H9 (cell line): ENCODE measurements around the gene CSRP1. TPM values are rescaled to one million over a fixed set of nuclear protein-coding genes. Genes with fewer than 3 reads are reported as not detected.

Experiments
- DNase-seq: peaks from one replicate; pipeline ENCODE4 v3.0.0-alpha.2; 2017
- H2AFZ ChIP-seq: one replicate; pipeline ENCODE4 v1.6.1; 2013; ENCODE audit warnings: mild to moderate bottlenecking, low read length, control low read depth, moderate library complexity
- H2AK5ac ChIP-seq: 2 replicates; pipeline ENCODE4 v1.6.1; 2013; ENCODE audit warnings: low read length, control low read depth, mixed read lengths; ENCODE audit not compliant: insufficient read length
- H2BK120ac ChIP-seq: one replicate; pipeline ENCODE4 v1.6.1; 2013; ENCODE audit warnings: low read depth, mild to moderate bottlenecking, low read length, control low read depth, inconsistent platforms; ENCODE audit not compliant: poor library complexity, severe bottlenecking
- H2BK12ac ChIP-seq: 2 replicates; pipeline ENCODE4 v1.6.1; 2013; ENCODE audit warnings: low read length, control low read depth, mixed read lengths, low read depth; ENCODE audit not compliant: insufficient read length
- H2BK15ac ChIP-seq: 2 replicates; pipeline ENCODE4 v1.6.1; 2013; ENCODE audit warnings: low read depth, low read length, control low read depth
- H2BK20ac ChIP-seq: one replicate; pipeline ENCODE4 v1.6.1; 2013; ENCODE audit warnings: low read depth, mild to moderate bottlenecking, low read length, control low read depth, inconsistent platforms; ENCODE audit not compliant: poor library complexity, severe bottlenecking
- H2BK5ac ChIP-seq: 2 replicates; pipeline ENCODE4 v1.6.1; 2013; ENCODE audit warnings: low read length, control low read depth, mixed read lengths; ENCODE audit not compliant: insufficient read length
- H3K14ac ChIP-seq: 2 replicates; pipeline ENCODE4 v1.6.1; 2013; ENCODE audit warnings: low read length, control low read depth; ENCODE audit not compliant: insufficient read depth
- H3K18ac ChIP-seq: 2 replicates; pipeline ENCODE4 v1.6.1; 2013; ENCODE audit warnings: low read depth, mild to moderate bottlenecking, mixed read lengths, low read length, control low read depth; ENCODE audit not compliant: insufficient read length
- H3K23ac ChIP-seq: 2 replicates; pipeline ENCODE4 v1.6.1; 2013; ENCODE audit warnings: low read length, control low read depth, mixed read lengths, low read depth; ENCODE audit not compliant: insufficient read length
- H3K23me2 ChIP-seq: 2 replicates; pipeline ENCODE4 v1.6.1; 2013; ENCODE audit warnings: low read depth, mild to moderate bottlenecking, mixed read lengths, low read length, control low read depth; ENCODE audit not compliant: insufficient read length, poor library complexity, severe bottlenecking
- H3K27ac ChIP-seq: 2 replicates; pipeline ENCODE4 v1.5.1; 2013; ENCODE audit warnings: low read length, control low read depth, mixed read lengths, low read depth; ENCODE audit not compliant: insufficient read length
- H3K27me3 ChIP-seq: 2 replicates; pipeline ENCODE4 v1.6.1; 2013; ENCODE audit warnings: low read length, control low read depth, inconsistent platforms; ENCODE audit not compliant: insufficient read depth
- H3K4ac ChIP-seq: 2 replicates; pipeline ENCODE4 v1.6.1; 2013; ENCODE audit warnings: low read depth, mild to moderate bottlenecking, control low read depth, inconsistent platforms, low read length, moderate library complexity
- H3K4me1 ChIP-seq: 2 replicates; pipeline ENCODE4 v1.6.1; 2013; ENCODE audit warnings: low read length, control low read depth, inconsistent platforms; ENCODE audit not compliant: insufficient read depth
- H3K4me2 ChIP-seq: 2 replicates; pipeline ENCODE4 v1.6.1; 2013; ENCODE audit warnings: low read length, control low read depth, mixed read lengths; ENCODE audit not compliant: insufficient read length, insufficient read depth
- H3K56ac ChIP-seq: 2 replicates; pipeline ENCODE4 v1.6.1; 2013; ENCODE audit warnings: low read depth, mild to moderate bottlenecking, mixed read lengths, low read length, control low read depth; ENCODE audit not compliant: insufficient read length
- H3K79me1 ChIP-seq: 2 replicates; pipeline ENCODE4 v1.6.1; 2013; ENCODE audit warnings: low read depth, mild to moderate bottlenecking, moderate library complexity, low read length, control low read depth, inconsistent platforms; ENCODE audit not compliant: insufficient read depth, poor library complexity, severe bottlenecking
- H3K79me2 ChIP-seq: 2 replicates; pipeline ENCODE4 v1.6.1; 2013; ENCODE audit warnings: low read length, control low read depth, inconsistent platforms; ENCODE audit not compliant: insufficient read depth
- H3K9ac ChIP-seq: 2 replicates; pipeline ENCODE4 v1.6.1; 2013; ENCODE audit warnings: low read length, control low read depth, mixed read lengths; ENCODE audit not compliant: insufficient read length; ENCODE audit errors: extremely low read depth
- H3K9me3 ChIP-seq: one replicate; pipeline ENCODE4 v1.6.1; 2013; ENCODE audit warnings: low read depth, low read length, inconsistent platforms; ENCODE audit not compliant: control insufficient read depth
- H3T11ph ChIP-seq: one replicate; pipeline ENCODE4 v1.6.1; 2013; ENCODE audit warnings: mild to moderate bottlenecking, low read length, control low read depth, inconsistent platforms
- H4K20me1 ChIP-seq: one replicate; pipeline ENCODE4 v1.6.1; 2013; ENCODE audit not compliant: control insufficient read depth, insufficient read length, insufficient read depth
- H4K5ac ChIP-seq: 2 replicates; pipeline ENCODE4 v1.6.1; 2013; ENCODE audit warnings: low read depth, mild to moderate bottlenecking, mixed read lengths, low read length, control low read depth; ENCODE audit not compliant: insufficient read length
- H4K8ac ChIP-seq: replicated peaks from 2 replicates; pipeline ENCODE4 v1.6.1; 2013; ENCODE audit warnings: low read length, control low read depth, mixed read lengths, low read depth; ENCODE audit not compliant: insufficient read length
- H4K91ac ChIP-seq: 2 replicates; pipeline ENCODE4 v1.6.1; 2013; ENCODE audit warnings: low read depth, mild to moderate bottlenecking, moderate library complexity, mixed read lengths, low read length, control low read depth; ENCODE audit not compliant: insufficient read length
- H3K27ac Mint-ChIP-seq, 3 experiments: 2 replicates in 2 of 3; 3 replicates in 1 of 3; pipeline ENCODE4 v1.8.0; 2020 to 2021; ENCODE audit warnings: mixed read lengths in 3 of 3, mild to moderate bottlenecking in 1 of 3, moderate library complexity in 1 of 3
- H3K27me3 Mint-ChIP-seq: 2 replicates; pipeline ENCODE4 v1.8.0; 2021; ENCODE audit warnings: low read depth, mild to moderate bottlenecking, moderate library complexity, mixed read lengths
- H3K36me3 Mint-ChIP-seq, 3 experiments: 2 replicates in 2 of 3; 3 replicates in 1 of 3; pipeline ENCODE4 v1.8.0; 2020 to 2021; ENCODE audit warnings: low read depth in 3 of 3, mixed read lengths in 3 of 3; ENCODE audit not compliant: insufficient read depth in 1 of 3
- H3K4me1 Mint-ChIP-seq, 2 experiments: 2 replicates each; pipeline ENCODE4 v1.8.0; 2020; ENCODE audit warnings: mixed read lengths in 2 of 2
- H3K4me3 Mint-ChIP-seq, 2 experiments: 2 replicates in 1 of 2; 3 replicates in 1 of 2; pipeline ENCODE4 v1.8.0; 2020 to 2021; ENCODE audit warnings: mild to moderate bottlenecking in 2 of 2, mixed read lengths in 2 of 2, moderate library complexity in 1 of 2
- H3K9me3 Mint-ChIP-seq, 2 experiments: 2 replicates in 1 of 2; 3 replicates in 1 of 2; pipeline ENCODE4 v1.8.0; 2020; ENCODE audit warnings: mild to moderate bottlenecking in 2 of 2, mixed read lengths in 2 of 2, moderate library complexity in 1 of 2
- CTCF ChIP-seq: fragments of 200-600 bp; sonication (generic); conservative IDR thresholded peaks from 3 replicates; pipeline ENCODE4 v1.8.0; 2021; ENCODE audit warnings: antibody characterized with exemption, mild to moderate bottlenecking
- WGBS: extraction: QIAGEN DNeasy Blood & Tissue Kit; methylation state at CpG from one replicate; pipeline ENCODE4 v1.1.7; 2013; ENCODE audit warnings: missing lambda C conversion rate, low lambda C conversion rate, mixed read lengths; ENCODE audit not compliant: insufficient read length; ENCODE audit errors: extremely low coverage; 5-methylcytosine and 5-hydroxymethylcytosine counted together
- total RNA-seq: library from RNA; stranded (reverse); gene quantifications from 2 replicates; pipeline ENCODE4 v1.2.1, GENCODE V29; 2021

Gene CSRP1
- total RNA-seq, 1 experiment from 2014 or later, result 0.44 TPM

- H3K4me1 Mint-ChIP-seq, result peaks cover 16 to 22% of the 10 kb centered on the region in 2 experiments
- Histone ChIP-seq H3K27me3 (no peaks in the 10 kb centered on the region), H4K91ac (no peak overlapping the region), H3K4me1 (no peaks in the 10 kb centered on the region), H3K79me1 (no peaks in the 10 kb centered on the region), H2BK12ac (no peak overlapping the region), H3K23ac (no peak overlapping the region), H3K4ac (no peak overlapping the region), H2BK120ac (no peak overlapping the region), H2AK5ac (no peak overlapping the region), H3K18ac (no peak overlapping the region), H3K23me2 (no peaks in the 10 kb centered on the region), H3K79me2 (no peaks in the 10 kb centered on the region), H3K9ac (no peak overlapping the region), H3K56ac (no peak overlapping the region), H3K27ac (no peak overlapping the region), H4K20me1 (no peaks in the 10 kb centered on the region), H3T11ph (no peak overlapping the region), H4K8ac (no peak overlapping the region), H2AFZ (no peak overlapping the region), H3K14ac (no peak overlapping the region), H2BK15ac (no peak overlapping the region), H2BK20ac (no peak overlapping the region), H3K9me3 (no peaks in the 10 kb centered on the region), H2BK5ac (no peak overlapping the region), H3K4me2 (no peak overlapping the region), H4K5ac (no peak overlapping the region)
- no CpG with 5 or more reads among the region's 3 CpGs for WGBS
- no peak for TF ChIP-seq CTCF
- H3K9me3 Mint-ChIP-seq, result peaks cover 3 to 5% of the 10 kb centered on the region in 2 experiments; a peak in 3 of 5 replicates
- H3K27ac Mint-ChIP-seq, result no peak overlapping the region
- DNase-seq, result no peak
- H3K27me3 Mint-ChIP-seq, result no peaks in the 10 kb centered on the region; the same call in 1 of the 2 replicates
- peaks cover 0 to 4% (median 0%) of the 10 kb centered on the region in 3 experiments; a peak in 2 of 7 replicates for H3K36me3 Mint-ChIP-seq
- no peak overlapping the region for H3K4me3 Mint-ChIP-seq
Measured at GRCh38 chr1:201490708-201491131, 16.2 kb downstream of the CSRP1 start.
